HG02678 (cell line): ENCODE data around the gene TULP1.
A peak's percentile ranks its signal among the peaks of the same experiment; 100 is the strongest.

Source experiments
- ATAC-seq: cut with Tn5 transposase; IDR thresholded peaks from one replicate; pipeline ENCODE4 v1.9.1; 2021; ENCODE audit warnings: mild to moderate bottlenecking, moderate library complexity; ENCODE audit not compliant: unreplicated experiment

TULP1 gene

GRCh38 chr6:35468980-35469750 is 43.5 kb downstream of the TULP1 start:
- peak; percentile 2 for ATAC-seq

GRCh38 chr6:35468181-35468979 is 44.3 kb downstream of the TULP1 start, which contains the start of gene RPL10A:
Gene RPL10A (plus strand): TSS chr6:35468401. CDS start chr6:35468435, 34 bp downstream.
- peak; percentile 87 for ATAC-seq

- ATAC-seq, result no peak
These were observed 47.0 kb downstream of the TULP1 start for GRCh38 chr6:35465646-35466045.

GRCh38 chr6:35463292-35463691 is 49.4 kb downstream of the TULP1 start:
- no peak for ATAC-seq

GRCh38 chr6:35461270-35461669 is 51.4 kb downstream of the TULP1 start:
- ATAC-seq, result no peak

- no peak for ATAC-seq
These were observed 54.8 kb downstream of the TULP1 start for GRCh38 chr6:35457907-35458306.

GRCh38 chr6:35454391-35455110 is 58.1 kb downstream of the TULP1 start:
- ATAC-seq, result no peak

- ATAC-seq, result no peak
These were observed 59.5 kb downstream of the TULP1 start for GRCh38 chr6:35453236-35453635.

- ATAC-seq, result peak; percentile 91
These were observed 60.3 kb downstream of the TULP1 start, which contains the start of gene FANCE for GRCh38 chr6:35452183-35453090. Gene FANCE (plus strand): TSS chr6:35452338. CDS start chr6:35452546, 208 bp downstream.

- no peak for ATAC-seq
These were observed 61.1 kb downstream of the TULP1 start for GRCh38 chr6:35451354-35452182.

GRCh38 chr6:35449287-35449881 is 63.3 kb downstream of the TULP1 start:
- no peak for ATAC-seq

GRCh38 chr6:35448191-35448590 is 64.5 kb downstream of the TULP1 start:
- ATAC-seq, result no peak
